Stimulated activated effector memory CD8-positive, alpha-beta T cell treated with anti-CD3 and anti-CD28 coated beads, Interleukin-12 subunit alpha, Interleukin-12 subunit beta, amount 100 ng/mL, for 72 hours (primary cell): Measurements from ENCODE around the gene NAA80.
A peak's percentile ranks its signal among the peaks of the same experiment; 100 is the strongest.

ENCODE experiments used
- ATAC-seq: fragments of 150-1000 bp; cut with Tn5 transposase; 2 replicates; pipeline ENCODE4 v1.10.0; 2021
- DNase-seq, 2 donors: peaks; one replicate each; pipeline ENCODE4 v3.0.0; 2021 to 2022; ENCODE audit warnings: low spot score in 2 of 2
- H3K27ac Mint-ChIP-seq: one replicate; pipeline ENCODE4 v1.8.0; 2022; ENCODE audit warnings: mild to moderate bottlenecking, mixed read lengths
- H3K36me3 Mint-ChIP-seq: one replicate; pipeline ENCODE4 v1.8.0; 2022; ENCODE audit warnings: mild to moderate bottlenecking, mixed read lengths
- H3K4me1 Mint-ChIP-seq: one replicate; pipeline ENCODE4 v1.8.0; 2022; ENCODE audit warnings: mixed read lengths
- H3K4me3 Mint-ChIP-seq: one replicate; pipeline ENCODE4 v1.8.0; 2022; ENCODE audit warnings: mild to moderate bottlenecking, mixed read lengths
- H3K9me3 Mint-ChIP-seq: one replicate; pipeline ENCODE4 v1.8.0; 2022; ENCODE audit warnings: mixed read lengths

NAA80 gene

GRCh38 chr3:50336452-50337174 lies 37.4 kb upstream of the NAA80 start:
- H3K4me1 Mint-ChIP-seq, result peaks cover 59% of the 10 kb centered on the region

GRCh38 chr3:50334339-50335075 lies 35.3 kb upstream of the NAA80 start:
- peaks cover 100% of the 10 kb centered on the region for H3K36me3 Mint-ChIP-seq
- H3K4me1 Mint-ChIP-seq, result peaks cover 50% of the 10 kb centered on the region
- ATAC-seq (no peak), DNase-seq (no peak)
- H3K9me3 Mint-ChIP-seq, result no peaks in the 10 kb centered on the region
- H3K27ac Mint-ChIP-seq, result peak overlapping the region; percentile 96
- H3K4me3 Mint-ChIP-seq, result peak overlapping the region; percentile 93

More at GRCh38 chr3:50336452-50337174, 37.4 kb upstream of the NAA80 start:
- DNase-seq, result no peak
- Mint-ChIP-seq H3K36me3 (peaks cover 89% of the 10 kb centered on the region), H3K4me3 (peak overlapping the region; percentile 93), H3K9me3 (no peaks in the 10 kb centered on the region), H3K27ac (peak overlapping the region; percentile 96)
- peak; percentile 59 for ATAC-seq

- Mint-ChIP-seq H3K9me3 (no peaks in the 10 kb centered on the region), H3K4me1 (peaks cover 43% of the 10 kb centered on the region), H3K4me3 (peak overlapping the region; percentile 93), H3K27ac (peak overlapping the region; percentile 96), H3K36me3 (peaks cover 100% of the 10 kb centered on the region)
- no peak for DNase-seq
- ATAC-seq, result no peak
Measured at GRCh38 chr3:50333744-50334328, 34.6 kb upstream of the NAA80 start.

GRCh38 chr3:50331364-50331907 lies 32.2 kb upstream of the NAA80 start:
- no peak overlapping the region for H3K4me3 Mint-ChIP-seq
- ATAC-seq (no peak), DNase-seq (no peak)
- peaks cover 41% of the 10 kb centered on the region for H3K4me1 Mint-ChIP-seq
- no peak overlapping the region for H3K27ac Mint-ChIP-seq
- H3K36me3 Mint-ChIP-seq, result peaks cover 93% of the 10 kb centered on the region
- no peaks in the 10 kb centered on the region for H3K9me3 Mint-ChIP-seq

- H3K36me3 Mint-ChIP-seq, result peaks cover 91% of the 10 kb centered on the region
- no peak for ATAC-seq
- H3K27ac Mint-ChIP-seq, result peak overlapping the region; percentile 37
- H3K4me1 Mint-ChIP-seq, result peaks cover 35% of the 10 kb centered on the region
- DNase-seq, result no peak
- H3K4me3 Mint-ChIP-seq, result no peak overlapping the region
- no peaks in the 10 kb centered on the region for H3K9me3 Mint-ChIP-seq
Measured at GRCh38 chr3:50330330-50330729, 31.1 kb upstream of the NAA80 start.

GRCh38 chr3:50327943-50328691 lies 28.9 kb upstream of the NAA80 start, which contains the start of gene TUSC2:
TUSC2 (minus strand) TSS chr3:50328223; CDS start chr3:50328099, 124 bp downstream.
- ATAC-seq (peak; percentile 92), DNase-seq (peak; percentile 82 to 95)
- Mint-ChIP-seq H3K9me3 (no peaks in the 10 kb centered on the region), H3K36me3 (peaks cover 77% of the 10 kb centered on the region), H3K4me1 (peaks cover 24% of the 10 kb centered on the region), H3K27ac (peak within 1 kb of the TSS; percentile 88), H3K4me3 (peak within 1 kb of the TSS; percentile 80)

GRCh38 chr3:50327129-50327528 lies 27.9 kb upstream of the NAA80 start:
- Mint-ChIP-seq H3K4me3 (peak overlapping the region; percentile 80), H3K9me3 (no peaks in the 10 kb centered on the region), H3K27ac (peak overlapping the region; percentile 88), H3K36me3 (peaks cover 67% of the 10 kb centered on the region), H3K4me1 (peaks cover 30% of the 10 kb centered on the region)
- no peak for DNase-seq
- ATAC-seq, result no peak

- DNase-seq, result no peak
- Mint-ChIP-seq H3K27ac (no peak overlapping the region), H3K36me3 (peaks cover 57% of the 10 kb centered on the region), H3K4me1 (peaks cover 30% of the 10 kb centered on the region), H3K9me3 (no peaks in the 10 kb centered on the region), H3K4me3 (peak overlapping the region; percentile 80)
- no peak for ATAC-seq
Measured at GRCh38 chr3:50326182-50326541, 27.0 kb upstream of the NAA80 start.

GRCh38 chr3:50325497-50326181 lies 26.4 kb upstream of the NAA80 start:
- ATAC-seq (no peak), DNase-seq (no peak)
- H3K36me3 Mint-ChIP-seq, result peaks cover 52% of the 10 kb centered on the region
- peak overlapping the region; percentile 91 for H3K27ac Mint-ChIP-seq
- no peak overlapping the region for H3K4me3 Mint-ChIP-seq
- H3K9me3 Mint-ChIP-seq, result no peaks in the 10 kb centered on the region
- H3K4me1 Mint-ChIP-seq, result peaks cover 31% of the 10 kb centered on the region

- Mint-ChIP-seq H3K4me1 (peaks cover 37% of the 10 kb centered on the region), H3K36me3 (peaks cover 46% of the 10 kb centered on the region), H3K27ac (peak overlapping the region; percentile 91), H3K4me3 (no peak overlapping the region), H3K9me3 (no peaks in the 10 kb centered on the region)
- ATAC-seq (no peak), DNase-seq (no peak)
Measured at GRCh38 chr3:50325113-50325480, 25.9 kb upstream of the NAA80 start.

GRCh38 chr3:50324351-50325112 lies 25.3 kb upstream of the NAA80 start:
- no peak overlapping the region for H3K4me3 Mint-ChIP-seq
- peaks cover 41% of the 10 kb centered on the region for H3K36me3 Mint-ChIP-seq
- DNase-seq, result peak; percentile 52 to 82
- no peaks in the 10 kb centered on the region for H3K9me3 Mint-ChIP-seq
- peak overlapping the region; percentile 91 for H3K27ac Mint-ChIP-seq
- peak; percentile 42 for ATAC-seq
- peaks cover 42% of the 10 kb centered on the region for H3K4me1 Mint-ChIP-seq

GRCh38 chr3:50323614-50324199 lies 24.5 kb upstream of the NAA80 start:
- no peak for DNase-seq

GRCh38 chr3:50323092-50323600 lies 23.9 kb upstream of the NAA80 start:
- H3K9me3 Mint-ChIP-seq, result no peaks in the 10 kb centered on the region
- H3K36me3 Mint-ChIP-seq, result peaks cover 27% of the 10 kb centered on the region
- DNase-seq (no peak), ATAC-seq (no peak)
- peak overlapping the region; percentile 91 for H3K27ac Mint-ChIP-seq
- peaks cover 56% of the 10 kb centered on the region for H3K4me1 Mint-ChIP-seq
- H3K4me3 Mint-ChIP-seq, result peak overlapping the region; percentile 78

More at GRCh38 chr3:50323614-50324199, 24.5 kb upstream of the NAA80 start:
- peak overlapping the region; percentile 91 for H3K27ac Mint-ChIP-seq
- H3K4me1 Mint-ChIP-seq, result peaks cover 50% of the 10 kb centered on the region
- H3K9me3 Mint-ChIP-seq, result no peaks in the 10 kb centered on the region
- H3K36me3 Mint-ChIP-seq, result peaks cover 33% of the 10 kb centered on the region
- no peak for ATAC-seq
- H3K4me3 Mint-ChIP-seq, result peak overlapping the region; percentile 78
